ENCODE measurements around the gene MYO18A.

The MYO18A gene

DNA sequence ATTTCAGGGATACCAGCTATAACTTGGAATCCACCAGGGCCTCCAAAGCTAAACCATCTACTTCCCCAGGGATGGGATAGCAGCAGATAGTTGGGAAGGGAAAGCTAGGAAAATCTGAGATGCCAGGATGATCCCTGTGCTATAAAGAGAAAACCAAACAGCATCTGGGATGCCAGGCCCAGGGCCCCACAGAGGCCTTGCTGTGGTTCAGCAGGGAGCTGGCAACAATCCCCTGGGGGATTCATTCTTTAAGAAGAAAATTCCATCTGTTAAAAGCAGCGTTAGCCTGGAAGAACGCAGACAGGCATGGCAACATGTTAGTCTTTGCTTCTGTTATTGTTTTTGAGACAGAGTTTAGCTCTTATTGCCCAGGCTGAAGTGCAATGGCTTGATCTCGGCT, 16.6 kb downstream of the MYO18A start:
- no peak overlapping the region for H3K27ac ChIP-seq
- TF ChIP-seq ZFX (IDR thresholded peaks at IDR 0.05) (no peak), CTCF (conservative IDR thresholded peaks at IDR 0.05) (no peak)

DNA sequence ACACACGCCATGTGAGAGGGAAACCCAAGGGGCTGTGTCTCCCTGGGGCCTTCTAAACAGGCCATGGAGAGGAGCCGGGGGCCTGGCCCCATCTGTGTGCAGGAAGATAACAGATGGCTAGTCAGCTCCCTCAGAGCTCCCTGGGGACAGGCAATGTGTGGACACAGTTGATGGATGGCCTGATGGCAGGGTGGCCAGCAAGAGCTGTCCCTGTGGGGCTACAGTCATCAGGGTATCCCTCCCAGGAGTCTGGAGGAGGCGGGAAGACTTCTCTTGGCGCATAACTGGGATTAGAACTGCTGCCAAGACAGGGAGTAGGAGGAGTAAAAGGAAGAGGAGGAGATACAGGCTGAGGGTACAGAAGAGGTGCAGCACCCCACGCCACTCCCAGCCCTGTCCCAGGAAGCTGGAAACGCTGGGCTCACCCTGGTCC, 17.3 kb downstream of the MYO18A start:
- no peak for TF ChIP-seq ZFX (IDR thresholded peaks at IDR 0.05)
- TF ChIP-seq CTCF (conservative IDR thresholded peaks at IDR 0.05), result no peak

GRCh38 chr17:29162082-29162908, 17.9 kb downstream of the MYO18A start:
- TF ChIP-seq ZFX (IDR thresholded peaks at IDR 0.05) (no peak), CTCF (conservative IDR thresholded peaks at IDR 0.05) (no peak)
- H3K27ac ChIP-seq, result peak overlapping the region; percentile 53; the same call in 1 of the 2 replicates

More for the DNA sequence above, 17.3 kb downstream of the MYO18A start:
- H3K27ac ChIP-seq, result no peak overlapping the region

- peak overlapping the region; percentile 53 for H3K27ac ChIP-seq
- TF ChIP-seq ZFX (IDR thresholded peaks at IDR 0.05), result no peak
- no peak for TF ChIP-seq CTCF (conservative IDR thresholded peaks at IDR 0.05)
These were observed 19.9 kb downstream of the MYO18A start for GRCh38 chr17:29160253-29160652.

GRCh38 chr17:29159306-29159860, 20.8 kb downstream of the MYO18A start:
- H3K27ac ChIP-seq, result peak overlapping the region; percentile 53
- no peak for TF ChIP-seq ZFX (IDR thresholded peaks at IDR 0.05)
- TF ChIP-seq CTCF (conservative IDR thresholded peaks at IDR 0.05), result no peak

GRCh38 chr17:29158488-29159275, 21.5 kb downstream of the MYO18A start:
- TF ChIP-seq CTCF (conservative IDR thresholded peaks at IDR 0.05) (no peak), ZFX (IDR thresholded peaks at IDR 0.05) (no peak)
- no peak overlapping the region; the same call in 1 of the 2 replicates for H3K27ac ChIP-seq

DNA sequence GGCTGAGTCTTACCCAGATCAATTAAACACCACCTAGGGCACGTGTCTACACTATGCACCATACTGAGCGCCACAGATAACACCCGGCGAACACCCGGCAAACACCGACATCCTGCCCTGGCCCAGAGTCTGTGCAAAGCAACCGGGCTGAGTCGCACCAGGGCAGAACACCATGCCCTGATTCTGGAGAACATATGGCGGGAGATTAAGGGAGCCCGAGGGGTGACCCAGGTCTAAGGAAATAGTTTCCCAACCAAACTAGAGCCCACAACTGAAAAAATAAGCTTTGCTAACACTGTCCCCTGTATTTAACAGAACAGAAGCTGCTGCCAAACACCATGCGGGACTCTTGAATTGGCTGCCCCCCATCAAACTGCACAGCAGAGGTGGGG, 22.1 kb downstream of the MYO18A start:
- TF ChIP-seq ZFX (IDR thresholded peaks at IDR 0.05), result no peak
- no peak for TF ChIP-seq CTCF (conservative IDR thresholded peaks at IDR 0.05)
- H3K27ac ChIP-seq, result no peak overlapping the region

Measured in C4-2B (cell line).